HG03135 (cell line): ENCODE measurements around the gene LUZP1.
A peak's percentile ranks its signal among the peaks of the same experiment; 100 is the strongest.
"Not testable (repeated sequence)": the region's sequence is repeated elsewhere in the genome, so short reads cannot be mapped to it uniquely, and the experiment has no call there.

Experiments
- ATAC-seq: cut with Tn5 transposase; IDR thresholded peaks from one replicate; pipeline ENCODE4 v1.9.1; 2021; ENCODE audit warnings: mild to moderate bottlenecking, moderate library complexity; ENCODE audit not compliant: unreplicated experiment

The LUZP1 gene

DNA sequence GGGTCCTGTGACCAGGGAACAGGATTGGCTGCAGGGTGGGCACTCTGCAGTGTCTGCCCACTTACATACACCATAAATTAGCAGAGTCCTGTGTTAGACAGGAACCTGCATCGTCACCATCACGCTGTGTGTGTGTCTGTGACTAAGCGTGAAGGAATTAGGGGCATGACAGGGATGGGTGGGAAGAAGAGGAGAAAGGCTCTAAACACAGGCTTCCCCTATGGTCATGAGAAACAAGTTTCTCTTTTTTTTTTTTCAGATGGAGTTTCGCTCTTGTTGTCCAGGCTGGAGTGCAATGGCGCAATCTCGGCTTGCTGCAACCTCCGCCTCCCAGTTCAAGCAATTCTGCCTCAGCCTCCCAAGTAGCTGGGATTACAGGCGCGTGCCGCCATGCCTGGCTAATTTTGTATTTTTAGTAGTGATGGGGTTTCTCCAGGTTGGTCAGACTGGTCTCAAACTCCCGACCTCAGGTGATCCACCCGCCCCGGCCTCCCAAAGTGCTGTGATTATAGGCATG lies 20.3 kb upstream of the LUZP1 start:
- not testable (repeated sequence) for ATAC-seq

DNA sequence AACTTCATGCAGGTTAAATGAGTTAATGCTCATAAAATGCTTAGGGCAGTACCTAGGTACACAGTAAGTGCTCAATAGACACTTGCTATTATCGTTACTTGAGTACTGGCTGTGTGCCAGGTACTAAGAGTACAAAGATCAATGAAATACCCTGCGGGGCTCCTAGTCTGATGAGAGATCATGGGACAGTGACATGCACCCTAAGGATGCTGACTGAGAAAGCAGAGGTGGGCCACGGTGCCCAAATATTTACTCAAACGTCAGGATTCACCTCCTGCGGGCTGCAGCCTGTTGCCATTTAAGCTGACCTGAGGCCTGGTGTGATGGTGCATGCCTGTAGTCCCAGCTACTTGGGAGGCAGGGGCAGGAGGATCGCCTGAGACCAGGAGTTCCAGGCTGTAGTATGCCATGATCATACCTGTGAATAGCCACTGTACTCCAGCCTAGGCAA lies 19.8 kb upstream of the LUZP1 start:
- no peak for ATAC-seq

DNA sequence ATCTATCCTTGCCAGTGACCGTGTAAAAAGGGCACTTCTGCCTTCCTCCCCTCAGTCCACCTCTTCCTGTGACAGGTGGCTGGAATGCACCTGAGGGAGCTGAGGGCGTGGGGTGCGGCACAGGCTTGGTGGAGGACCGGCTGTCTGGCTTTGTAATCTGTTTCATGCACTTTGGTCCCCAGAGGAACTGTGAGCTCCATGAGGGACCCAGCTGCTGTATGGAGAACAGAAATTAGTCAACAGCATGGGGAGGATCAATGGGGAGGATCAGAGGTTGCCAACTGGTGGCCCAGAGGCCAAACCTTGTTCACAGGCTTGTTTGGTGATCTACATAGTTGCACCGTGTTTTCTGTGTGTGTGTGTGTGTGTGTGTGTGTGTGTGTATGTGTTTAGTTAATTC lies 19.0 kb upstream of the LUZP1 start:
- no peak for ATAC-seq

DNA sequence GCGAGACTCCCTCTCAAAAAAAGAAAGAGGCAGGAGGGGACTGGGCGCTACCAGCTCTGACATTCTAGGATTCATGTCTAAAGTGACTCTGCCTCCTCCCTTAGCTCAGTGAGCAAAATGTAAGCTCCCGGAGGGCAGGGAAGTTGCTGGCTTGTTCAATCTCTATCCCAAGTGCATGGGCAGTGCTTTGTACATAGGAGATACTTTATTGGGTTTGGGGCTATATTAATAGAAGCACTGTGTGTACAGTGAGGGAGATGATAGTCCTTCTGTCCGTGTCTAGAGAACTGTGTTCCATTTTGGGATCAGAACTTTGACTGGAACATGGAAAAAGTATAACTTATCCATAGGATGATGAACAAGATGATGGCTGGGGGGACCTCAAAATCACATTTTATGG lies 16.7 kb upstream of the LUZP1 start:
- no peak for ATAC-seq

DNA sequence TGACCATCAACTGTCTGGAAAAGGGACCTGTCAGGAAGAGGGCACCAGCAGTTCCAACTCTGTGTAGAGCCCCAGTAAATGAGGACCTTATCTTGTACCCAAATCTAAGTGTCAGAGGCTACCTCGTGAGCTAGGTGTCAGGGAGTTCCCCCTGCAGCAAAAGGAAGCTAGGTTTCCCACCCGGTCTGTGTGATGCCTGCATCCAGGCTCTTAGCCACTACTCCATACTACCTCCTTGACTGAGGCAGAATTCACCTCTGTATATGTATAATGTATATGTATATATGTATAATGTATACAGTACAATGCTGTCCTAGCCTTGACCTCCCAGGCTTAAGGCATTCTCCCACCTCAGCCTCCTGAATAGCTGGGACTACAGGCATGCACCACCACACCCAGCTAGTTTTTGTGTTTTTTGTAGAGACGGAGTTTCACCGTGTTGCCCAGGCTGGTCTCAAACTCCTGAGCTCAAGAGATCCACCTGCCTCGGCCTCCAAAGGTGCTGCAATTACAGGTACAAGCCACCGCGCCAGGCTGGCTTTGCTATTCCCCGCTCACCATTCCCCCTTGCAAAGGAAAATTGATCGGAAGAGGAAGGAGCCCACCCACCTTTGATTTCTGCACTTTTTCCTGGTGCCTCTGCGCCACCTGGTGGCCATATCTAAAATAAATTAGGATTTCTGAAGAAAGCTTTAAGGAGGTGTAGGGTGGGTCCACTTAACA lies 15.7 kb upstream of the LUZP1 start:
- ATAC-seq = no peak

DNA sequence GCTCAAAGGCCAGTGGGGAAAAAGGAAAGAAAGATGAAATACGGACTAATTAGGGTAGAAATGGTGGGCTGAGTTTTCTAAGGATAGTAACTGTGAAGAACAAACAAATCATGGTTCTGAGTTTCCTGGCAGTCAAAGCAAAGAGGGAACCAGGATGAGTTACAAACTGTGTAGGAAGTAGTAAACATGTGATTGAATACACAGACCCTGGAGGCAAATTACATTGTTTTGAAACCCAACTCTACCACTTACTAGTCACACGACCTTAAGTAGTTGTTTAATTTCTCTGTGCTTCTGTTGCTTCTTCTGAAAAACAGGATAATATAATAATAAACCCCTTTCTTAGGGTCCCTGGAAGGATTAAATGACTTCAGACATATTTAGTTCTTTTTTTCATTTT lies 11.2 kb upstream of the LUZP1 start:
- no peak for ATAC-seq

DNA sequence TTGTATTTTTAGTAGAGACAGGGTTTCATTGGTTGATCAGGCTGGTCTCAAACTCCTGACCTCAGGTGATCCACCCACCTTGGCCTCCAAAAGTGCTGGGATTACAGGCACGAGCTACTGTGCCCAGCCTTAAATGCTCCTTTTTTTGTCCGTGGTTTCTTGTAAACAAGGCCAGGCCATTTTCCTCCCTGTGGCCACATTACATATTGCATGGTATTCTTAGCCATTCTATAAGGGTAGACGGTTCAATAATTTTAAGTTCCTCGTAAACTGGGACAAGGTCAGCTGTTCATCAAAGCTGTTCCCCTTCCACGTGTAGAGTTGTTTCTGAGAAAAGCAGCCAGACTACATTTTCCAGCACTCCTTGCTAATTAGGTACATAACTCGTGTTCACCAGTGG lies 10.3 kb upstream of the LUZP1 start:
- ATAC-seq = no peak

DNA sequence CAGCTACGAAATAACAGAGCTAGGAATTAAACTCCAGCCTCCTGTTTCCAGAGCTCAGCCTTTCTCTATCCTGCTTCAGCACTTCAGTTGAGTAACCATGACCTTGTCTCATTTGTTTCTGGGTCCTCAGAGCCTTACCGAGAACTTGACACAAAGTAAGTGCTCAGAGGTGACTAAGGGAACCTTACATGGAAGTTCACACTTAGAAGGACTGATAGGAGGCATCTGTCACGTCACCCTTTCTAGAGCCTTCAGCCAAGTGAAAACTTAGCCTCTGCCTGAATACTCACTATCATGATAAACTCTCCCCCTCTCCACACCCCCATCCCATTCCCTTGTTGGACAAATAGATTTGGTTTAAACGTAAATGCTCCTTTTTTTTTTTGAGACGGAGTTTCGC lies 9.8 kb upstream of the LUZP1 start:
- ATAC-seq = no peak

DNA sequence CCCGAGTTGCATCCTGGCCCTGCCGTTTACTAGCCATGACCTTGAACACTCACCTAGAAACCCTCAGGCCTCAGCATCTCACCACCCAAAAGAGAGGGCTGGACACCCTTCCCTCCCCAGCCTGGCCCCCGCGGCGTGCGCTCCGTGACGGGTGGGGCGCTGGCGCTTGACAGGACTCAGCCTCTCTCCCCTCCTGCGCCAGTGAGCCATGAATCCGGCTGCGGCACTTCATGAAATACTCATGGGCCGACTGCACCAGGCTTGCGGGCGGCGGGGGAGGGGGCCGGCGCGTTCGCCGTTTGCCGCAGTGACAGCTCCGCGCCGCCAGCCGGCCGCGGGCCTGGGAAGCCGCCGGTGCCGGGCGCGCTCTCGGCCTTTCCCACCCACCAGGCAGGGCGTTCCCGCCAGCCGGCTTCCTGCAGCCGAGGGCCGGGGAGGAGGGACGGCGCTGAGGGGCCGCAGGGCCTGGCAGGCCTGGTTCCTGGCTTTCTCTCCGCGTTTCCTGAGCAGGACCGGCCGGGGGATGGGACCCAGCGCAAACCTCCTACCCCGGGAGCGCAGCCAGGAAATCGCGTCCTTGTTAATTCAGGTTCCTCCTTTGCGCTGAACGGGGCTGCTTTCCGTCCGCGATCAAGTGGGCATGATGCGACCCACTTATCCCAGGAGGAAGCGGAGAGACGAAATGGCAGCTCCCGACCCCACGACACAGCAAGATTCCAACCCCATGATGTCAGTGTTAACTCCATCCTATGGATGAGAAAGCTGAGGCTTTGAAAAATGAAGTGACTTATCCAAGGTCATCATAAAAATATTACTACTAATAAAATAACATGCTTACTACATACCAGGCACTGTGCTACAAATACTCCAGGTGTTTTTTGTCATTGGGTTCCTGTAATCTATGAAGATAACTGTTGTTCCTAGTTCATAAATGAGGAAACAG lies 9.1 kb upstream of the LUZP1 start:
- peak; percentile 69 for ATAC-seq

DNA sequence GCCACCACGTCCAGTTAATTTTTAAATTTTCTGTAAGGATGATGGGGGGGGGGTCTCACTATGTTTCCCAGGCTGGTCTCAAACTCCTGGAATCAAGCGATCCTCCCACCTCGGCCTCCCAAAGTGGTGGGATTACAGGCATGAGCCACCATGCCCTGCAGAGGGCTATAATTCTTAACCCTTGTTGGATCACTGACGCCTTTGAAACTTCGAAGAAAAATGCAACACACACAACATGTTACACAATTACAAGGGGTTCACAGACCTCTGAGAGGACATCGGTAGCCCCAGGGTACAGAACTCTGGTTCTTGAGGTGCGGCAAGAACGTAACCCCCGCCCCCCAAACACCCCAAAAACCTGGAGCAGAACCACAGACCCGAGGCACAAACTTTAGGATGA lies 8.4 kb upstream of the LUZP1 start:
- ATAC-seq = no peak

DNA sequence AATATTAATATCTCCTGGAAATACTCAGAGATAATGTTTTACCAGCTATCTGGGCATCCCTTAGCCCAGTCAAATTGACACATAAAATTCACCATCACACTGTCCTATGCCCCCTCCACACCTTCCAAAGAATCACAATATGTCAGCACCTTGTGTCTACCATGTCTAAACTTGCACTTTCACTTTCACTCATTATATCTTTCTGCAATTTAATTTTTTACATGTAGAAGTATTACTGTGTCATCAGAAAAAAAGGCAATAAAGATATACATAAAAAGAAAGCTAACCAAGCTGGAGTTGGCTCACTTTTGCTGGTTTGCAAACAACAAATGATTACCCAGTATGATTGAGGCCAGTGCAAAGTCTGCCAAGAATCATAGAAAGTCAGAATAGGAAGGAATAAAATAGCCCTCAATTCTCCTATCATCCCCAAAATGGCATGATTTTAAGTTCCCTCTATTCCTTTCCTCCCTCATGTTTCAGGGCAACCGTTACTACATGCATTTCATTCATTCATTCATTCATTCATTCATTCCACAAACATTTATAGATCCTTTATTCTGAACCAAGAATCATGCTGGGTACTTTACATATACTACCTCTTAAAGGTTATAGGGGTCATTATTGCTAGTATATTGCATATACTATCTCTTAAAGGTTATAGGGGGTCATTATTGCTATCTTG lies 5.9 kb upstream of the LUZP1 start:
- no peak for ATAC-seq

DNA sequence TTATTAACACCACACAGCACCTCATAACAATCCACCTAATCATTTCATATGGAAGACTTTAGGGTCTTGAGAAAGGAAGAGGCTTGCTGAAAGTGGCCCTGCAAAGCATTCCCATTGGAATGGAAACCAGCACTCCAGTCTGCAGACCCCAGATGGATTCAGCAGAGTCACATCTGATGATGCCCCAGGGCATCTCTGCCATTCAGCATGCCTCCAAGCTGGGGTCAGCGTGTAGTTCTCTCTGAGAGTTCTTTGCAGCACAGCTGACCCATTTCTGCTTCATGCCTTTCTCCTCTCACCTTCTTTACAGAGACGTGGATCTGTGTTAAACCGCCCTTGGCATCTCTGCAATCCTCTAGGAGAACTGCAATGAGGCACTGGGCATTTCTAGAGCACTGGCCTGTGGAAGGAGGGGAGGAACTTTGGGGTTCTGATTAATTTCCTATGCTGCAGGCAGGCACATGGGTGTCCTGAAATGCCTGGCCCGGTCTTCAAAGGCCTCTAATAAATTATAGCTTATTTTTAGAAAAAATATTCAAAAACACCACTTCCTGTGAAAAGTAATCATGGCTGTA lies 2.6 kb upstream of the LUZP1 start:
- ATAC-seq = no peak

DNA sequence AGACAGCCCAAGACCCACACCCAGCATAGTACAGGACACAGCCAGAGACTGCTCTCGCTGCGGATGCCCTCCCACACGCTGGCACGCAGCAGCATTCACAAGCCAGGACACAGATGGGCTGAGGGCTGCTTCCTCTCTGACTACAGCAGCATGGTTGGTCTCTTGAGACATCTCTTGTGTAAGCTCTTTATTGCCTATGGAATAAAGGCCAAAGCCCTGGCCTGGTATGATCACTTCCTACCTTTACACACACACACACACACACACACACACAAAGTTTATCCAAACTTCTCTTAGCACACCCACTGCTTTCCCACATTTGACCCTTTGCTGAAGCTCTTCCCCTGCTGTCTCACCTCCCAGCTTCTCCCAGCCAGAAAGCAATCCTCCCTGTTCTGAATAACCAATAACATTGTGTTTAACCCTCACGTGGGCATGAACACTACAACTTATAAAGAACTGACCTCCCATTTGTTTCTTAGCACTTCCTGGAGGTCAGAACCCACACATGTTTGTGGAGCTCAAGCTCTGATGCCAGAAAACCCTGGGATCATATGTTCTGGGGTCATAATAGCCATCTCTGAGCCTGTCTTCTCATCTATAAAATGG lies 1.2 kb upstream of the LUZP1 start:
- ATAC-seq = no peak

DNA sequence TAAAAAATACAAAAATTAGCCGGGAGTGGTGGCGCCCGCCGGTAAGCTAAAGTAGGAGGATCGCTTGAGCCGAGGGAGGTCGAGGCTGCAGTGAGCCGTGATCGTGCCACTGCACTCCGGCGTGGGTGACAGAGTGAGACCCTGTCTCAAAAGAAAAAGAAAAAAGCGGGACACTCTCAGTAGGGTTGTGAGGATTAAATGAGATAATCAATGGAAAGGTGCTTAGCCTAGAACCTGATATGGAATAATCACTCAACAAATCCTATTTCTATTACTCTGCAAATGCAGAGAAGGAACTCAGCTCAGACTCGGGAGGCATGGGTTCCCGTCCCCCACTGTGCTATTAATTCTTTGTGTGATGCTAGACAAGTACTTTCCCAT lies 529 bp upstream of the LUZP1 start:
- ATAC-seq = no peak

DNA sequence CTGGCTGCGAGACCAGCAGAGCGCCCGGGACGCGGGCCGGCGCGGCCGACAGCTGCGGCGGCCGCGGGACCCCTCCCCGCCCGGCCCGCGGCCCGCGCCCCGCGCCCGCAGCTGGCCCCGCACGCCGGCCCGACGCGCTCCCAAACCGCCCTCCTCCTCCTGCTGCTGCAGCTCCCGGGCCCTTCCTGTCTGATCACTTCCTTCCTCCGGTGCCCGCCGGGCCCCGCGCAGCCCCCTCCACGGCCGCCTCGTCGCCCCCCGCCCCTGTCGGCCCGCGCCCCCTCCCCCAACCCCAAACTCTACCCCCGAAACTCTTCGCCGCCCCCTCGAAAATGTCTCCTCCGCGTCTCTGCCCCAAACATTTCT lies 594 bp downstream of the LUZP1 start:
- ATAC-seq = no peak

DNA sequence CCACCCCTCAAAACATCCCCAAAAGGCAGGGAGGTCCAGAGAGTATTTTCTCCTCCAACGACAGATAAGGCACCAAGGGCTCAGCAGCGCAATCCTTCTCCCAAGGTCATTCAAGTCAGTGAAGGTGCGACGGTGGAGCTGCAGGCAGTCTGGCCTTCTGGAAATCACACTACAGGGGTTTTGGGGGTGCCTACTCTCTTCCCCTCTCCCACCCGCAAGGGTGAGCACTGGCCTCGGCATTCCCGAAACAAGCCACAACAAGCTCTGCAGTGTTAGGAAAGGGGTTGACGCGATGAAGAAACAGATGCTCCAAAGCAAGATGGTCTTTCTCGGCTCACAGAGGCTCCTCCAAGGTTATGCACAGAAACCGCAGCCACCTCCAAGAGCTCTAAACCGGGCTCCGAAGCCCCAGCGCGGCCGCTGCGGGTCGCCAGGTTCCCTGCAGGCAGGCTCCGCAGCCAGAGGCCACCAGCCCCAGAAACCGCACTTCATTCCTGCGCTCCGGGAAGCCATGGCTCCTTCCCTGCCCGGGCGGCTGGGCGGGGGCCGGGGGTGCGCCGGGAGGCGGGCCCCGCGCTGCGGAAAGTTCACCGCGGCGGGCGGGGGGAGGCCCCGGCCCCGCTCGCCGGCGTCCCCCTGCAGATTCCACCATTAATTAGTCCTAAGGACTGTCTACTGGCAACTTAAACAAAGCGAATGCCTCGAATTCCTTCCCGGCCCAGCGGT lies 1.1 kb downstream of the LUZP1 start:
- no peak for ATAC-seq

DNA sequence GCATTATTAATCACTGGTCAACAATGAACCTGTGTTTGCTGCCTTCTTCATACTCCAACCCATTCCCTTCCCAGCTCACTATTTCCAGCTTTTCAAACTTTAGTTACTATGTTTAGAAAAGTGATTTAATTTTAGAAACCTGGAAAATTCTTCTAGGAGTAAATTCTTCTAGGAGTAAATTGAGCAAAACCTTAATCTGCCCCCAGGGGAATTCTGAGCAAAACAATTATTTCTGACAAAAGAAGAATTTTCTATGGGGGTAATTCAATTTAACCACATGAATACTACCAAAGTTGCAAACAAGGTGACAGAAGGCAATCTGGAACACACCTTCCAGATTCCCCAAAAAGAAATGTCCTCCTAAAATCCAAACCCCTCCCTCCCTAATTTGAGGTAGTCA lies 1.8 kb downstream of the LUZP1 start:
- no peak for ATAC-seq

DNA sequence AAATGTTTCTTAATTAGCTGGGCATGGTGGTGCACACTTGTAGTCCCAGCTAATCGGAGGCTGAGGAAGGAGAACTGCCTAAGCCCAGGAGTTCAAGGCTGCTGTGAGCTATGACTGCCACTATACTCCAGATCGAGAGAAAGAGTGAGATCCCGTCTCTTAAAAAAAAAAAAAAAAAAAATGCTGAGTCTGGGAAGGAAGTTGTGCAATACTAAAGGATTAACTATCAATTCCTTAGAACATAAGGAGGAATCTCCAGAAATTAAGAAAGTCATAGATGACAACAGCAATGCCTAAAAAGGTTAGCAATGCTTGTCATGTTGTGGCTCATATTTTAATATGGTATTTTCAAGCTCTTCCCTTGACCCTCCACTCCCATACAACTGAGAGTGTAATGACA lies 5.3 kb downstream of the LUZP1 start:
- no peak for ATAC-seq

DNA sequence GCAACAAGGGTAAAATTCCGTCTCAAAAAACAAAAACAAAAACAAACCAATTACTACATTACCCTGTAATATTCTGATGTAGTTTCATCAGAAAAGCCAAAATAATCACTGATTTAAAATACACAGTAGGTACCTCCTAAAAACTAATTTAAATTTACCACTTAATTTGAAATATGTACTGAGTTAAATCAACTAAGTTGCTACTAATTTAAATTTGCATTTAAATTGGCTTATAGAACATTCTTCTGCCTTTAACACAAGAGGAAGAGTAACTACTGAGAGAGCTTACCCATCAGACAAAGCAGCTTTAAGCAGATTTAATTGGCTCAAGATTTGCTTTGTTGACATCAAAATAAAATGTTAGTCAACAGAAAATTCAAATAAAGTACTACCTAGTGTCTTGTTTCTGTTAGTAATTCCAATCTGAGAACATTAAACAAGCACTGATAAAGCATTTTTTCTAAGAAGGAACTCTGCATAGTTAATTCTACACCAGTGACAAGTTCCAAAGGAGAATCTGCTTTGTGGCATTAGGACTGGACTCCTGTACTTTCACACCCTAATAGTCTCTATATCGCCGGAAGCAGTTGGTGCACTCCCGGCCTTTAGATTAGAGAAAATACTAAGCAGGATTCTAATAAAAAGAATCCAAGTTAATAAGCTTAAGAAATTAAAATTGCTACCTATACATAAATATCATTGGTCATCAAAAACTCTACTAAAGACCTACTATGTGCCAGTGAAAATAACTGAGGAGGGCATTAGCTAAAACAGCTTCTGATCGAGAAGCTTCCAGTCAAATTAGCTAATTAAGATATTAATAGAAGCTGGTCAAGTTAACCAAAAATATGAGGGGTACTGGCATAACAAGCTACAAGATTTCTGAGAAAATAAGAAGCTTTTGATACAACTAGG lies 8.4 kb downstream of the LUZP1 start:
- no peak for ATAC-seq
